Medulla oblongata (tissue), 1 donor: Measurements from ENCODE around the gene ASB17.
"Not testable (repeated sequence)": the region's sequence is repeated elsewhere in the genome, so short reads cannot be mapped to it uniquely, and the experiment has no call there.

Source experiments
- DNase-seq: peaks from one replicate; pipeline ENCODE4 v3.0.0-alpha.2; 2015; ENCODE audit errors: extremely low spot score

The ASB17 gene, protein sequence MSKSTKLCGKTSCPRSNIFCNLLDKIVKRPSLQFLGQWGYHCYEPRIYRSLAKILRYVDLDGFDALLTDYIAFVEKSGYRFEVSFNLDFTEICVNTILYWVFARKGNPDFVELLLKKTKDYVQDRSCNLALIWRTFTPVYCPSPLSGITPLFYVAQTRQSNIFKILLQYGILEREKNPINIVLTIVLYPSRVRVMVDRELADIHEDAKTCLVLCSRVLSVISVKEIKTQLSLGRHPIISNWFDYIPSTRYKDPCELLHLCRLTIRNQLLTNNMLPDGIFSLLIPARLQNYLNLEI

DNA sequence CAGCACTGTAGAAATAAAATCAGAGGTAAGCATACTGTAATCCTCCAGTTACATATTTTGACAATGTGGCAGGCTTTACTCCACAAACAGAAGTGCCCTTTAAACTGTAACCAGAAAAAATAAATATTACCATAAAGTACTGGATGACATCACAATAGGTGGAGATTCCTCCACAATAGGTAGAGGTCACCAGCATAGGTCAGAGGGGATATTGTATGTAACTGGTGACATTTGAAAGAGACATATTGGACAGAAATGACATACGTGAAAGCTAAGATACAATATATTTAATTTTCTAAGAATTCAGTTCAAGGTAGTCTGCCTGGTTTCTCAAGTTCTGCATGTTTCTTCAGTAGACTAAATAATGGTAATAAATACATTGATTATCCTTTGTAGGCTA lies at the start of gene ASB17:
Gene ASB17, minus strand, starts transcription at position 101 of the 400 bp plus-strand sequence. CDS start 113 bp downstream, outside the sequence.
- no peak for DNase-seq

DNA sequence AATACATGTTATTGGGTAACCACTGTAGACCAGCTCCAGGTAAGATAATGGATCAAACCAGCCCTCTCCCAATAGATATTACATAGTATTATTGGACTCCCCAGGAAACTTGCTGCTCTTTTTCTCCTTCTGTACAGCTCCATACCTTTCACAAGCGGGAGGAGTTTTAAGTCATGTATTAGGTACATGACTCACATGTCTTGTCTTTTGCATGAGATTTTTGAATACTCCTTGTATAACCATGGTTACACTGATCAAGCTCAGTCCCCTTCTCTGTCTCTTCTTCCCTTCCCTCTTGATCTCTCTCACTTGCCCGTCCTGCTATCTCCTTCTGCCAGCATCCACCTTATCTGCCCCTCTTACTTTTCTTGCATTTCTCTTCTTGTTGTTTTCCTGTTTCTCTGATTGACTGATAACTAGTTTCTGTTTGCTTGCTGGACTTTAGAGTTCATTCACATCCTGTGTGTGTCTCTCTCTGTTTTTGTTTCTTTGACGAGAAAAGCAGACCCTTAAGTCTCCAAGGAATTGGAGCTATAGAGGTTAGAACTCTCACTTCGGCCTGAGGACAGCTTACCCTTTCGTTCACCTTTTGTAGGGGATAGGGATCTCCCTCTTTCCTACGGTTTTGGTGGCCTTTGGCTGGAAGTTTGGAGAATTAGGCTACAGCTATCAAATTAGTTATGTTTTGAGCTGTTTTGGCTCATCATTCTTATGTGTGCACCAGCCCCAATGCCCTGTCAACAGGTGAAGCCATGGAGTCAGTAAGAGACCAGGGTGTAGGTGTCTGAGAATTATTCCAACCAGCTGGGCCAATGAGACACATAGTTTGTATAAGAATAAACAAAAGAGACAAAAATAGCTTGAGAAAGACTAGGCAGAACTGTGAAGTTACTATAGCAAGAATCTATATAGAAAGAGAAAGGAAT lies 49.0 kb upstream of the ASB17 start:
- no peak for DNase-seq

DNA sequence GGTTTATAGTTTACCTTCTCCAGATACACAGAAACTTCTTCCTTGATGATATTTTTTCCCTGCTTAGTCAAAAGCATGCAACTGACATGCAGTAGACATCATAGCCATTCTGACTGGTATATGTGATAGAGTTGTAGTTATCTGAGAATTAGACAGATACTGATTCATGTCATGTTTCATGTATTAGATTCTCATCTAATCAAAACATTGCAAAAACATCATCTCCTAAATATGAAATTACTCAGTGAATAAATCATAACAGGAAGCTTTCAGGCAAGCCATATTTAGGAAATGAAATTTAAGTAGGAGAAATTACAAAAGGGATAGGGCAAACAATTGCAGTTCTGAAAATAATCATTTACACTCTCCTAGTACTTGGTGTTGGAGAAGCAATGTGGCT lies 38.4 kb upstream of the ASB17 start:
- DNase-seq = no peak

DNA sequence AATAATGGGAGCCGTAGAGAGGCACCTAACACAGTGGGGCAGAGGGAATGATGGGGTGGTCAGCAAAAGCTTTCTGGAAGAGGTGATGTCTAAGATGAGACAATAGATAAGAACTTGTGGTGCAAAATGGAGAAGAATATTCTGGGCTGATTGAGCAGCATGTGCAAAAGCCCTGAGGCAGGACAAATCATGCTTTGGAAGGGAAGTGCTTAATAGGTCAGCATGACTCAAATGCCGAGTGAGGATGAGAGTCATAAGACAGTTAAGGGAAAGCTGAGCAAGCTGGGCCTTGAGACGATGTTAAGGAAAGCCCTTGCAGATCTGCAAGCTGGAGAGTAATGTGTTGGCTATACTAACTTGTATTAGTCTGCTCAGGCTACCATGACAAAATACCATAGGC lies 37.3 kb upstream of the ASB17 start:
- no peak for DNase-seq

DNA sequence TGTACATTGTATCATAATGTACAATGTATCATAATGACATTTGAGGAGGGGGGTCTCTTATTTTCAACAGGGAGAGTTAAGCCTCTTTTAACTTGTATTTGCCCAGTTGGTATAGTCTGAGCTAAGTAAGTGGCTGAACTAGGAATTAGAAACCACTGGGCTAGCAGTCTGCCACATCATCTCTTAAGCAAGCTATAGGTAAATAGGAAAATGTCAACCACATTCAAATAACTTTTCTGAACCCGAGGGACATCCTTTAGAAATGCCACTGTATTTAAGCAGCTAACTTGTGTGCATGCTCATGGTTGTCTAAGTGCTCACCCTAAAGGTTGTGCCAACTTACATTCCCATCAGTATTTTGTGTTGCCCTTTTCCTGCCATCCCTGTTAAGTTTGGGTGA lies 35.5 kb upstream of the ASB17 start:
- DNase-seq = no peak

DNA sequence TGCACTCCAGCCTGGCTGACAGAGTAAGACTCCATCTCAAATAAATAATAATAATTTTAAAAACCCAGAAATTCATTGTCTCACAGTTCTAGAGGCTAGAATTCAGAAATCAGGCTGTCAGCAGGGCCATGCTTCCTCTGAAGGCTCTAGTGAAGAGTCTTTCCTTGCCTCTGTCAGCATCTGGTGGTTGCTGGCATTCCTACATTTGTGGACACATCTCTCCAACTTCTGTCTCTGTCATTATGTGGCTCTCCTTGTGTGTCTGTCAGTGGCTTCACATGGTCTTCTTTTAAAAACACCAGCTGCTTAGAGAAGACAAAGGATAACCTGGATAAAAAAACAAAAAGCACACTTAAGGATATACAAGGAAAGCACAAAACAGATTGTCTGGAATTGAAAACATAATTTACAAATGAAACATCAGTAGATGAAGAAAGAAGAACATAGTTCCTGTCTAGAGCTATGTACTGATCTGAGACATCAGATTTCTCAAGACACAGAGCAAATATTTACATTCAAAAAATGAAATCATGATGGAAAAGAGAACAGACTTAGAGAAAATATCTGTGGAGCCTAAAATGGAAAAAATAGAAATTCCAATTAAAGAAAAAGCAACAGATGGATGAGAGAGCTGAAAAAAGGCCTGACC lies 32.7 kb upstream of the ASB17 start:
- no peak for DNase-seq

DNA sequence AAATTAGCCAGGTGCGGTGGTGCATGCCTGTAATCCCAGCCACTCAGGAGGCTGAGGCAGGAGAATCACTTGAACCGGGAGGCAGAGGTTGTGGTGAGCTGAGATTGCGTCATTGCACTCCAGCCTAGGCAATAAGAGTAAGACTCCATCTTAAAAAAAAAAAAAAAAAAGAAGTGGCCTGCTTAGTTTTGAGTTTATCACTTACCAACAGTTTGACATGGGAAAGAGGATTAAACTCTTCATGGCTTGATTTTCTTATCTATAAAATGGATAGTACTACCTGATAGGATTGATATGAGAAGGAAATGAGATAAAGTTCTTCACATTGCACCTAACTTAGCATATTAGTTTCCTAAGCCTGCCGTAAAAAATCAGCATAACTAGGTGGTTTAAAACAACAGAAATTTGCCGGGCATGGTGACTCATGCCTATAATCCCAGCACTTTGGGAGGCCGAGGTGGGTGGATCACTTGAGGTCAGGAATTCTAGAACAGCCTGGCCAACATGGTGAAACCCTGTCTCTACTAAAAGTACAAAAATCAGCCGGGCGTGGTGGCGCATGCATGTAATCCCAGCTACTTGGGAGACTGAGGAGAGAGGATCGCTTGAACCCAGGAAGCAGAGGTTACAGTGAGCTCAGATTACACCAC lies 32.0 kb upstream of the ASB17 start:
- DNase-seq = not testable (repeated sequence)

DNA sequence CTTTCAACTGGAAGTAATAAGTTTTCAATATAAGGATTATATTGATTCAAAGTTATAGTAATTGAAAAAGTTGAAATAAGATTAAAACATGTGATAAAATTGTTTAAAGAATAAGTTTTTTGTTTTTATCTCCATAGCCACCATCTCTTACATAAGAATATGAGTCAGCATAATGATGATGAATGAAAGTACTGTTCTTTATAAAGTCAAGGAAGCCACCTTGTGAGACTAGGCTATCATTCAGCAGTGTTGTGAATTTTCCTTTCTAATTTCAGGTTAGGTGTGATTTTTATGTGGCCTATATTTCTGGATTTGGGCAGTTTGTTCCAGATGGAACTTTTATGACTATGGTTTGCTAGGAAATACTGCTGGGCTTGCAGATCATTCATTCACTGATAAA lies 22.4 kb upstream of the ASB17 start:
- no peak for DNase-seq

DNA sequence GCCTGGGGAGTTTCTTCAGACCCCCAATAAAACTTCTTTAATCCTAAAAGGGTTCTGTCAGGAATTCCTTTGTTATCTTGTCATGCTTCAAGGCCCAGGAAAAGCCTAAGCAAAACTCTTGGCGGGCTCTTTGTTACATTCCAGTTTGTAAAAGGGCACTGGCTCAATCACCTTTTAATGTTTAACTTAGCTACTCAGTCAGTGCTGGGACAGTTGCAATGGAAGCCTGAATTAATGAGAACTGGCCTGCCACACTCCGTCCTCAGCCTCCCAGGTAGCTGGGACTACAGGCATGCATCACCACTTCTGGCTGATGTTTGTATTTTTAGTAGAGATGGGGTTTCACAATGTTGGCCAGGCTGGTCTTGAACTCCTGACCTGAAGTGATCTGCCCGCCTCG lies 21.3 kb upstream of the ASB17 start:
- DNase-seq = no peak

DNA sequence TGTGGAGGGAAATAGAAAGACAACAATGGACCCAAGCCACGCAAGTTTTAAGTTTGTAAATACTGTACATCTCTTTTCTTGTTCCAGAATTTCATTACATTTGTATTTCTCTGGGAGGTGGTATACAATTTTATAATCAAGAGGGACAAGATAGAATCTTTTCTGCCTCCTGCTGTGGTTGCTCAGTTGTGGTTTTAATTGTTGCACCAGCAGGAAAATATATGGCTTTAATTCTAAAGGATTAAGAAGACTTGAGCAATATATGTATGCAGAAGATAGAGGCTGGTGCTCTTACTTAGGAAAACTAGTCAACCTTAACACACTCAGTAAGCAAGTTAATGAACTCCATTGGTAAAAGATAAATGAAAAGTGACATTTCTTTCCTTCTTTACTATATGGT lies 19.8 kb upstream of the ASB17 start:
- DNase-seq = no peak

DNA sequence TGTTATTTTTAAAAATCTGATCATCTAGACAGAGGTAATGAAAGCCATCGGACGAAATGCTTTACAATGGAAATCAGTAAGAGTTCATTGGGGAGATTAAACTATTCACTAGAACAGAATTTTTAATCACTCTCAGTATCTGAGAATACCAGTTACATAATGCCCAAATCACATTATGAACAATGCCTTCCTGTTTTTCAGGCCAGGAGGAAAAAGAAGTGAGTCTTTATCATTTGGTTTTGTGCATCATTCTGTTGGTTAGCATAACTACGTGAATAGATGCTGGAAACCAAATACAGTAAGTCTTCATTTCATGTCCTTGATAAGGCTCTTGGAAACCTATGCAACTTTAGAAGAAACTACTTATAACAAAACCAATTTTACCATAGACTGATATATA lies 18.0 kb upstream of the ASB17 start:
- DNase-seq = no peak

DNA sequence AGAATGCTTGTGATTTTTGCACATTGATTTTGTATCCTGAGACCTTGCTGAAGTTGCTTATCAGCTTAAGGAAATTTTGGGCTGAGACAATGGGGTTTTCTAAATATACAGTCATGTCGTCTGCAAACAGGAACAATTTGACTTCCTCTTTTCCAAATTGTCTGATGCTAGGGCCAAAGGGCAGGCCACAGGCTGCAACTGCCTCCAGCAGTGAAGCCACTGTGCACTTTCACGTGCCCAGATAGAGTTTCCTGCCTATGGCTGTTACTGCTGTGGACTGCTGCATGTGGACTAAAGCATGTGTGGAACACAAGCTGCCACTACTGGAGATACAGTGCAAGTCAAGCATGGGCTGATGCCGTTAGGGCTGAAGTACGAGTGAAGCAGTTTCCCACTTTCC lies 10.8 kb upstream of the ASB17 start:
- DNase-seq = peak; percentile 25

DNA sequence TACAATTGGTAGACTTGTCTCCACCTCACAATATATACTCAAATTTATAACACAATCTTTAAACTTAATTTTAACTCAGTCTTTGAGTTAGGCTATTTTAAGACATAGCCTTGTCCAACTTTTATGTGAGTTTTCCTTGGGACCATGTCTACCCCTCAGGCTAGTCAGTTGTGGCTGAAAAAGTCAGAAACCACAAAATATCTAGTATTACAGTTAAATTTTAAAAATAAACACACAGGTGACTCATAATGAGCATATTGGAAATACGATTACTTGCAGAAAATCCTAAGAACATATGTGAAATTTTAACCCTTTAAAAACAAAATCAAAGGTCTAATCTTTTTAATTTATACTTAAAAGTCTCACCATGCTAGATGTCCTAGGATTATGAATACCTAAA lies 4.8 kb upstream of the ASB17 start:
- DNase-seq = no peak

DNA sequence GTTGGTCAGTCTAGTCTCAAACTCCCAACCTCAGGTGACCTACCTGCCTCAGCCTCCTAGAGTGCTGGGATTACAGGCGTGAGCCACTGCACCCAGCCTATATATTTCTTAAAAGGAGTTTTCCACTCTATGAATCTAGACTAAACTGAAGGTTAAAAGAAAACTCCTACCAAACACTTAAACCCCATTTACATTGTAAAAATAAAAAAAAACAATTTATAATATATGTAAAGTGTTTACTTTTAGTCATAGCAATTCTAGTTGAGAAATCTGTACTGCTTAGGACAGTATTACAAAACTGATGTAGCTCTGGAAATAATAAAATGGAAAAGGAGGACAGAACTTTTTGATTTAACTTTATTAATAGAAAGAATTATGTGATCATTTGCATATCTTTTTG lies 9.5 kb downstream of the ASB17 start:
- DNase-seq = no peak

DNA sequence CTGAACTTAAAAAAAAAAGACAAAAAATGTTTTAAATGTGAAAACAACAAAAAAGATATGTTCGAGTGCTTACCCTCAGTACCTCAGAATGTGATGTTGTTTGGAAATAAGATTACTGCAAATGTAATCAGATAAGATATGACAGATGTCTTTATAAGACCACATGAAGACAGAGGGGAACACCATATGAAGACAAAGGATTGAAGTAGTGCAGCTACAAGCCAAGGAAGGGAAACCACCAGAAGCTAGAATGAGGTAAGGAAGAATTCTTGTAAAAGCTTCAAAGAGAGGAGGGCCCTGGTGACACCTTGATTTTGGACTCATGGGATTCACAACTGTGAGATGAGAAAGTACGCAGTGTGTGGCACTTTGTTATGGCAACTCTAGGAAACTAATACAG lies 15.4 kb downstream of the ASB17 start:
- no peak for DNase-seq

DNA sequence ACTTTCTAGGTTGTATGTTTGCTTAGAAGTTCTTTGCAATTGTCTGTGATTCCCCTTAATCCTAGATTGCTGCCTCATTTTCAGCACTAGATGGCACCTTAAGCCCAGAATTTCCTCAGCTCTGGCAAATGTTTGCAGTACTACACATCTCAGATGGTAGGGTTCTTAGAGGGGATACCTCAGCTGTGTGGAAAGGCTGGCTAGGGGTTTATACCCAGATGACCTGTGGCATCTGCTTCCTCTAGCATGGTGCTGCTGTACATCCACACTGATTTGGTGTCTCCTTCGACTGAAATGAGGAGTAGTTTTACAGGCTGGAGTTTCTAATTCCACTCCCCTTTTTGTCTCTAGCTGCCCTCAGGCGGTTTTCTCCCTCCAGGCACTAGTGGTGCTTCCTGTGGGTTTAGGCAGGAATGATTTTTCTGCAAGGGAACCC lies 23.5 kb downstream of the ASB17 start:
- DNase-seq = peak; percentile 30

DNA sequence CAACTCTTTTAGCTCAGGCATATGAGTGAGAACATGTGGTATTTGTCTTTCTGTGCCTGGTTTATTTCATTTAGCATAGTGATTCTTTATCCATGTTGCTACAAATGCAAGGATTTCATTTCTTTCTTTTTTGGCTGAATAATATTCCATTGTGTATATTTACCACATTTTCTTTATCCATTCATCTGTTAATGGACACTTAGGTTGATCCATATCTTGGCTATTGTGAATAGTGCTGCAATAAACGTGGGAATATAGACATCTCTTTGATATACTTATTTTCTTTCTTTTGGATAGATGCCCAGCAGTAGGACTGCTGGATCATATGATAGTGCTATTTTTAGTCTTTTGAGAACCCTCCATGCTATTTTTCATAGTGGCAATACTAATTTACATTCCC lies 30.8 kb downstream of the ASB17 start:
- no peak for DNase-seq

DNA sequence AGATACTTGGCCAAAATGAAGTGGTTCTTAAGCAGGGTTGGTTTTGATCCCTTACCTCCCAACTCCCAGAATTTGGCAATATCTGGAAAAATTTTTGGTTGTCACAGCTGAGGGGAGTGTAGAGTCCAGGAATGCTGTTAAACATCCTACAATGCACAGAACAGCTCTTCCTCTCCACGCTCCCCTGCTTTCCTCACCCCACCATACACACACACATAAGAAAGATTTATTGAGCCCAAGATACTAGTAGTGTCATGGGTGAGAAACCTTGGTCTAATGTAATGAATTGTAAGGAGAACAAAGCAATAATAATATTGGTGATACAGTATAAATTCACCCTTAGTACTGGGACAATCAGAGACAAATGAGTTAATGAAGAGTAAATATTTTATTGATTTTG lies 47.8 kb downstream of the ASB17 start:
- no peak for DNase-seq

DNA sequence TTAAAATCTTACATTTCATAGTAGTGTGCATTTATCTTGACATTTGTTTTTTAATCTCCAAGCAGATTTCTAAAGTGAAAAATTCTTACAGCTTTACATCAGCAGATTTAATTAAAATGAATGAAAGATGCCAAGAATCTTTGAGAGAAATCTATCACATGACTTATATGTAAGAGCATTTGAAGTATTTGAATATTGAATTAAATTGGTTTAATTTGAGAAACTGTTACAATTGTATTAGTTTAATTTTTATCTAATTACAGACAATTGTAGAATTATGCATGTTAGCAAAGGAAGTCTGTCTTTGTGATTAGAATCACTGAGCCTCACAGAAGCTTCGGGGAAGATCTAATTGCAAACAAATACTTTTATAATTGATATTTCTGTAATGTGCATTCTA lies 52.2 kb downstream of the ASB17 start:
- DNase-seq = no peak

DNA sequence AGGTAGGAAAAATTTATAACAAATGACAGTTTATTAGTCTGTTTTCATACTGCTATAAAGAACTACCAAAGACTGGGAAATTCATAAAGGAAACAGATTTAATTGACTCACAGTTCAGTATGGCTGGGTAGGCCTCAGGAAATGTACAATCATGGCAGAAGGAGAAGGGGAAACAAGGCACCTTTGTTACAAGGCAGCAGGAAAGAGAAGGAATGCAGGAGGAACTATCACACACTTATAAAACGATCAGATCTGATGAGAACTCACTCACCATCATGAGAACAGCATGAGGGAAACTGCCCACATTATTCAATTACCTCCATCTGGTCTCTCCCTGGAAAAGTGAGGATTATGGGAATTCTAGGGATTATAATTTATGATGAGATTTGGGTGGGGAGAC lies 61.3 kb downstream of the ASB17 start:
- no peak for DNase-seq
